ENCODE data around the gene ADPRHL1. TPM values are rescaled to one million over a fixed set of nuclear protein-coding genes. Genes with fewer than 3 reads are reported as not detected.

ADPRHL1 gene
- total and polyA plus RNA-seq, 2 donors (not counting 1 experiment from before 2014, with no cell fraction given), result 0.59 to 1.5 TPM

GRCh38 chr13:113458253-113459065, 5.2 kb upstream of the ADPRHL1 start:
- peaks cover 18% of the 10 kb centered on the region for H3K36me3 ChIP-seq (ENCODE audit: control insufficient read depth, insufficient read depth, low read length)
- no peak overlapping the region for H3K4me3 ChIP-seq (replicated peaks in 1 of 4; ENCODE audit: control extremely low read depth in 1 of 4, insufficient read depth in 1 of 4, low read depth in 3 of 4, low read length in 4 of 4)
- no peak overlapping the region for H3K9ac ChIP-seq (ENCODE audit: insufficient read depth, low read length)
- H3K79me2 ChIP-seq (ENCODE audit: control insufficient read depth, insufficient read depth, low read length), result no peaks in the 10 kb centered on the region
- no peaks in the 10 kb centered on the region for H4K20me1 ChIP-seq (ENCODE audit: control insufficient read depth, extremely low read depth, insufficient read depth, low read length)
- DNase-seq (ENCODE audit: low read depth in 2 of 2), result peak; percentile 42 to 72
- no peak overlapping the region for H3K27ac ChIP-seq (ENCODE audit: insufficient read depth, low read length)
- H2AFZ ChIP-seq (ENCODE audit: low read length), result no peak overlapping the region
- no peaks in the 10 kb centered on the region for H3K27me3 ChIP-seq (ENCODE audit: control insufficient read depth, insufficient read depth, low read length)
- H3K4me1 ChIP-seq (ENCODE audit: control insufficient read depth, extremely low read depth, insufficient read depth, low read length), result no peaks in the 10 kb centered on the region
- H3K9me3 ChIP-seq (ENCODE audit: control insufficient read depth, insufficient read depth, low read depth, low read length), result no peaks in the 10 kb centered on the region
- no peak overlapping the region for H3K4me2 ChIP-seq (ENCODE audit: extremely low read depth, insufficient read depth, low read length)
- TF ChIP-seq CTCF (conservative IDR thresholded peaks at IDR 0.05 in 1 of 2, IDR thresholded peaks at IDR 0.05 in 1 of 2; ENCODE audit: low read depth in 1 of 2, low read length in 2 of 2) (peak; percentile 17 to 49), EZH2 (IDR thresholded peaks at IDR 0.05; ENCODE audit: low read length, missing control alignments) (no peak)

- H3K4me2 ChIP-seq (ENCODE audit: extremely low read depth, insufficient read depth, low read length), result no peak overlapping the region
- no peak overlapping the region for H2AFZ ChIP-seq (ENCODE audit: low read length)
- H3K36me3 ChIP-seq (ENCODE audit: control insufficient read depth, insufficient read depth, low read length), result peaks cover 20% of the 10 kb centered on the region
- no peaks in the 10 kb centered on the region for H4K20me1 ChIP-seq (ENCODE audit: control insufficient read depth, extremely low read depth, insufficient read depth, low read length)
- TF ChIP-seq EZH2 (IDR thresholded peaks at IDR 0.05; ENCODE audit: low read length, missing control alignments), result no peak
- TF ChIP-seq CTCF (conservative IDR thresholded peaks at IDR 0.05 in 1 of 2, IDR thresholded peaks at IDR 0.05 in 1 of 2; ENCODE audit: low read depth in 1 of 2, low read length in 2 of 2), result no peak
- H3K79me2 ChIP-seq (ENCODE audit: control insufficient read depth, insufficient read depth, low read length), result no peaks in the 10 kb centered on the region
- DNase-seq (ENCODE audit: low read depth in 2 of 2), result peak in 1 of 2 donors; percentile 19
- H3K9me3 ChIP-seq (ENCODE audit: control insufficient read depth, insufficient read depth, low read depth, low read length), result no peaks in the 10 kb centered on the region
- H3K27me3 ChIP-seq (ENCODE audit: control insufficient read depth, insufficient read depth, low read length), result no peaks in the 10 kb centered on the region
- no peaks in the 10 kb centered on the region for H3K4me1 ChIP-seq (ENCODE audit: control insufficient read depth, extremely low read depth, insufficient read depth, low read length)
- H3K4me3 ChIP-seq (replicated peaks in 1 of 4; ENCODE audit: control extremely low read depth in 1 of 4, insufficient read depth in 1 of 4, low read depth in 3 of 4, low read length in 4 of 4), result no peak overlapping the region
- no peak overlapping the region for H3K27ac ChIP-seq (ENCODE audit: insufficient read depth, low read length)
- H3K9ac ChIP-seq (ENCODE audit: insufficient read depth, low read length), result no peak overlapping the region
Measured at GRCh38 chr13:113457510-113457909, 4.2 kb upstream of the ADPRHL1 start.

DNA sequence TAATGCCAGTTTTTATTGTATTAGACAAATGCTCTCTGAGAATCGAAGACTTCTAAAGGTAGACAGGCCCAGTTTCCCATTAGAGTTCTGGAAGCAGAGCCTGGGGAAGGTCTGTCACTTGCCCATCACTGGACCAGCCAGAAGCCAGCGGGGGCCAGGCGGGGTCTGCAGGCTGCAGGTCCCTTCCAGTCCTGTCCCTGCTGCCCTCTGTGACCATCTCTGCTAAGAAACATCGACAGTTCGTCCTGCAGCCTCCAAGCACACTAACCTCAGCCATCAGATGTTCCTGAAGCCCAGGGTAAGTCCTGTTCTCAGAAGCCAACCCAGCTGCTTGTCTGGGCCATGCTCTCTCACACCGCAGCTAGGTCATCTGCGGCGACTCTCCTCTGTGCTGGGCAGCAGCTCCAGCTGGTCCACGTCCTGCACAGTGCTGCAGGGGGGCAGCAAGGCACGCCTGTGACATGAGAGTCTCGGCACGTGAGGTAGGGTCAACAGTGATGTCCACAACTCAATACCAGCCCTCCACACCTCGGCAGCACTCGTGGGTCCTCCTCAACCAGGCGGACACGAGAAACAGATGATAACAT, 2.9 kb upstream of the ADPRHL1 start:
- no peak overlapping the region for H3K4me2 ChIP-seq (ENCODE audit: extremely low read depth, insufficient read depth, low read length)
- H3K4me1 ChIP-seq (ENCODE audit: control insufficient read depth, extremely low read depth, insufficient read depth, low read length), result no peaks in the 10 kb centered on the region
- H3K4me3 ChIP-seq (replicated peaks in 1 of 4; ENCODE audit: control extremely low read depth in 1 of 4, insufficient read depth in 1 of 4, low read depth in 3 of 4, low read length in 4 of 4), result no peak overlapping the region

More for the DNA sequence above, 2.9 kb upstream of the ADPRHL1 start:
- Histone ChIP-seq H3K27me3 (ENCODE audit: control insufficient read depth, insufficient read depth, low read length) (no peaks in the 10 kb centered on the region), H4K20me1 (ENCODE audit: control insufficient read depth, extremely low read depth, insufficient read depth, low read length) (no peaks in the 10 kb centered on the region), H2AFZ (ENCODE audit: low read length) (no peak overlapping the region), H3K79me2 (ENCODE audit: control insufficient read depth, insufficient read depth, low read length) (no peaks in the 10 kb centered on the region), H3K9me3 (ENCODE audit: control insufficient read depth, insufficient read depth, low read depth, low read length) (no peaks in the 10 kb centered on the region), H3K27ac (ENCODE audit: insufficient read depth, low read length) (no peak overlapping the region), H3K9ac (ENCODE audit: insufficient read depth, low read length) (no peak overlapping the region), H3K36me3 (ENCODE audit: control insufficient read depth, insufficient read depth, low read length) (peaks cover 20% of the 10 kb centered on the region)
- TF ChIP-seq CTCF (conservative IDR thresholded peaks at IDR 0.05 in 1 of 2, IDR thresholded peaks at IDR 0.05 in 1 of 2; ENCODE audit: low read depth in 1 of 2, low read length in 2 of 2) (no peak), EZH2 (IDR thresholded peaks at IDR 0.05; ENCODE audit: low read length, missing control alignments) (no peak)
- DNase-seq (ENCODE audit: low read depth in 2 of 2), result no peak

All from fibroblast of lung (primary cell).